ENCODE results near the gene UCP3. TPM values are rescaled to one million over a fixed set of nuclear protein-coding genes. Genes with fewer than 3 reads are reported as not detected.

UCP3 gene
- total RNA-seq, 4 donors from 2014 or later, result 1.3 to 7.6 (median 3.1) TPM

DNA sequence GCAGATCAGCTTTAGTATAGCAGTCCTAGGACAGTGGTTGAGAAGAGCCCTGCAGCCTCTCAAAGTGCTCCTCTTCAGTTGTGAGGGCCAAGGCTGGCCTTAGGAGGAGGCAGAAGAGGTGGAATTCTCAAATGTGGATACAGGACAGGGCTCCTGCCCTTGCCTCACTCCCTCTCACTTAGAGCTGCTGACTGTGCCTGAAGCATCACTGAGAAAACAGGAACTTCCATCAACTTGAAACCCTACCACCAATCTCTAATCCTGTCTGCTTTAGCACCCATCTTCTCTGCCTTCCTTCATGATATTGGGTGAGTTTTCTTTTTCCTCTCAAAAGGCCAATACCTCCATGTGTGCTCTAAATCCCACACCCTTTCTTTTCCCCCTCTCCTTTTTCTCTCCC lies 14.4 kb upstream of the UCP3 start:
- no peak overlapping the region for H3K4me3 ChIP-seq
- H3K36me3 ChIP-seq, result no peaks in the 10 kb centered on the region
- no peaks in the 10 kb centered on the region for H3K27me3 ChIP-seq
- peak overlapping the region in 2 of 4 donors; percentile 23 to 37 for H3K27ac ChIP-seq
- intact Hi-C loops (cut with DNase I; ENCODE audit: low total_unique reads) (loop anchor here (10.0 kb wide), 1 partner anchor 58 kb away; no protein-coding TSS in a partner anchor), in situ Hi-C loops (cut with MboI; ENCODE audit: low pct_ligation_motif_present in 1 of 4, low pct_unique_long_range_greater_than_20kb in 1 of 4, low sequenced_read_pairs in 3 of 4) (no loop called here)
- no peak for DNase-seq
- TF ChIP-seq, protein P1, sequence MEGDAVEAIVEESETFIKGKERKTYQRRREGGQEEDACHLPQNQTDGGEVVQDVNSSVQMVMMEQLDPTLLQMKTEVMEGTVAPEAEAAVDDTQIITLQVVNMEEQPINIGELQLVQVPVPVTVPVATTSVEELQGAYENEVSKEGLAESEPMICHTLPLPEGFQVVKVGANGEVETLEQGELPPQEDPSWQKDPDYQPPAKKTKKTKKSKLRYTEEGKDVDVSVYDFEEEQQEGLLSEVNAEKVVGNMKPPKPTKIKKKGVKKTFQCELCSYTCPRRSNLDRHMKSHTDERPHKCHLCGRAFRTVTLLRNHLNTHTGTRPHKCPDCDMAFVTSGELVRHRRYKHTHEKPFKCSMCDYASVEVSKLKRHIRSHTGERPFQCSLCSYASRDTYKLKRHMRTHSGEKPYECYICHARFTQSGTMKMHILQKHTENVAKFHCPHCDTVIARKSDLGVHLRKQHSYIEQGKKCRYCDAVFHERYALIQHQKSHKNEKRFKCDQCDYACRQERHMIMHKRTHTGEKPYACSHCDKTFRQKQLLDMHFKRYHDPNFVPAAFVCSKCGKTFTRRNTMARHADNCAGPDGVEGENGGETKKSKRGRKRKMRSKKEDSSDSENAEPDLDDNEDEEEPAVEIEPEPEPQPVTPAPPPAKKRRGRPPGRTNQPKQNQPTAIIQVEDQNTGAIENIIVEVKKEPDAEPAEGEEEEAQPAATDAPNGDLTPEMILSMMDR (IDR thresholded peaks at IDR 0.05), result no peak
- no peak for TF ChIP-seq POLR2A (IDR thresholded peaks at IDR 0.05)
- no peak for TF ChIP-seq POLR2AphosphoS5 (IDR thresholded peaks at IDR 0.05)
- TF ChIP-seq EP300 (IDR thresholded peaks at IDR 0.05; ENCODE audit: low read depth), result no peak
- no peaks in the 10 kb centered on the region for H3K9me3 ChIP-seq
- H3K4me1 ChIP-seq, result peaks cover 14 to 31% (median 21%) of the 10 kb centered on the region in 4 donors

DNA sequence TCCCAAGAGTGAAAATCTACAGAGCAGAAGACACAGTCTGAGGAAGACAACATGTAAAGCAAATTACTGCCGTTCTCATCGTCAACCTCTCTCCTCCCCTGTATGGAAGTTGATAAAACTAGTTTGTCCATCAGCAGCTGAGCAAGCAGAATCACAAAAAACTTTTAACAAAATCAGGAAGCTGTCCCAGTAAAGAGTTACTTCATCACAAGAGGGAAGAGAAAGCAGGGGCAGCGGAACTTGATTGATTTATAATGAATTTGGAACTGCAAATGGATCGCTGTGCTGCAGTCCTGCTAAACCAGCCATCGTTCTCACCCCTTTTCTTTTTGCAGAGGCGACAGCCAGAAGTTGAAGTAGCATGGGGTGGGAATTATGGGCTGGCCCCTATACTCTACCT lies 13.7 kb upstream of the UCP3 start:
- H3K36me3 ChIP-seq, result no peaks in the 10 kb centered on the region
- H3K27me3 ChIP-seq, result no peaks in the 10 kb centered on the region
- no peaks in the 10 kb centered on the region for H3K9me3 ChIP-seq
- WGBS, 2 donors (ENCODE audit: low coverage in 1 of 2), result 91% methylated on average over 2 to 6 of the region's 6 CpGs
- DNase-seq, result no peak
- in situ Hi-C loops (cut with MboI; ENCODE audit: low pct_ligation_motif_present in 1 of 4, low pct_unique_long_range_greater_than_20kb in 1 of 4, low sequenced_read_pairs in 3 of 4) (no loop called here), intact Hi-C loops (cut with DNase I; ENCODE audit: low total_unique reads) (loop anchor here (10.0 kb wide), 1 partner anchor 58 kb away; no protein-coding TSS in a partner anchor)
- peaks cover 20 to 39% (median 27%) of the 10 kb centered on the region in 4 donors for H3K4me1 ChIP-seq
- peak overlapping the region in 2 of 4 donors; percentile 23 to 37 for H3K27ac ChIP-seq
- H3K4me3 ChIP-seq, result no peak overlapping the region
- TF ChIP-seq, protein P1 (IDR thresholded peaks at IDR 0.05), result no peak
- TF ChIP-seq POLR2AphosphoS5 (IDR thresholded peaks at IDR 0.05) (no peak), EP300 (IDR thresholded peaks at IDR 0.05; ENCODE audit: low read depth) (no peak), POLR2A (IDR thresholded peaks at IDR 0.05) (no peak)

DNA sequence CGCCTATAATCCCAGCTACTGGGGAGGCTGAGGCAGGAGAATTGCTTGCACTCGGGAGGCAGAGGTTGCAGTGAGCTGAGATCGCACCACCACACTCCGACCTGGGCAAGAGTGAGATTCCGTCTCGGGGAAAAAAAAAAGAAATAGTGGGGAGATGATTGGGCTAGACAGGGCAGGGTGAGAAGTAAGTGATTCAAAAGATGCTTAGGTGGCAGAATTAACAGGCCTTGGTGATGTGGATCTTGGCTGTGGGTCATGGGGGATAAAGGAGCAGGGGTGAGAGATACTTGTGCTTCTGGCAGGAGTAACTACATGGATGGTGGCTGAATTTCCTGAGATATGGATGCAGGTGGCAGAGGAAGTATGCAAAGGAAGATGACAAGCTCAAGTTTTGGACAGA lies 13.1 kb upstream of the UCP3 start:
- peak overlapping the region in 1 of 4 donors; percentile 3 for H3K27ac ChIP-seq
- DNase-seq, result no peak
- intact Hi-C loops (cut with DNase I; ENCODE audit: low total_unique reads), result loop anchor here (10.0 kb wide), 1 partner anchor 57 kb away; no protein-coding TSS in a partner anchor
- no peak overlapping the region for H3K4me3 ChIP-seq
- in situ Hi-C loops (cut with MboI; ENCODE audit: low pct_ligation_motif_present in 1 of 4, low pct_unique_long_range_greater_than_20kb in 1 of 4, low sequenced_read_pairs in 3 of 4), result no loop called here
- TF ChIP-seq EP300 (IDR thresholded peaks at IDR 0.05; ENCODE audit: low read depth) (no peak), POLR2AphosphoS5 (IDR thresholded peaks at IDR 0.05) (no peak), POLR2A (IDR thresholded peaks at IDR 0.05) (no peak)
- TF ChIP-seq, protein P1 (IDR thresholded peaks at IDR 0.05), result no peak
- WGBS, 2 donors (ENCODE audit: low coverage in 1 of 2), result 94% methylated on average over 6 of the region's 6 CpGs; no CpG with 5 or more reads in 1 of the 2 donors
- no peaks in the 10 kb centered on the region for H3K36me3 ChIP-seq
- no peaks in the 10 kb centered on the region for H3K9me3 ChIP-seq
- H3K27me3 ChIP-seq, result no peaks in the 10 kb centered on the region
- H3K4me1 ChIP-seq, result peaks cover 20 to 39% (median 27%) of the 10 kb centered on the region in 4 donors

DNA sequence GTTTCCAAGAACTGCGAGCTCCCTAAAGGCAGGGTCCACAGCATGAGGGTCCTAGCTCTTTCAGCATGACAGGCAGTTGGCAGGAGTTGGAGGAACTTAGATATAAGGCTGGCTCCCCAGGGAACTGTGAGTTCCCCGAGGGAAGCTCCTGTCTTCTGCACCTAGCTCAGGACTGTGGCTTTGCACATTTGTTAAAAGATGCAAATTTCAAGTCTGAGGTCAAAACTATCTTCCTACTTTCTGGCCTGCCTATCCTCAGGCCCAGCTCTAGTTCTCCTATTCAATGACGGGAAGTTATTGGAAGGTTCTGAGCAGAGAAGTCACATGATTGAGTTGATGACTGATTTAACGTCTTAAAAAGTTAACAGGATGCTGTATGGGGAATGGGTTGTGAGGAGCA lies 11.7 kb upstream of the UCP3 start:
- H3K27ac ChIP-seq, result peak overlapping the region; percentile 88 to 89 (median 88)
- TF ChIP-seq POLR2AphosphoS5 (IDR thresholded peaks at IDR 0.05) (no peak), EP300 (IDR thresholded peaks at IDR 0.05; ENCODE audit: low read depth) (no peak), POLR2A (IDR thresholded peaks at IDR 0.05) (no peak)
- TF ChIP-seq, protein P1 (IDR thresholded peaks at IDR 0.05), result no peak
- H3K4me3 ChIP-seq, result no peak overlapping the region
- no peaks in the 10 kb centered on the region for H3K36me3 ChIP-seq
- WGBS, 2 donors (ENCODE audit: low coverage in 1 of 2), result 60 to 73% methylated on average over 1 to 4 of the region's 4 CpGs
- in situ Hi-C loops (cut with MboI; ENCODE audit: low pct_ligation_motif_present in 1 of 4, low pct_unique_long_range_greater_than_20kb in 1 of 4, low sequenced_read_pairs in 3 of 4), result no loop called here
- no peaks in the 10 kb centered on the region for H3K9me3 ChIP-seq
- peaks cover 20 to 39% (median 28%) of the 10 kb centered on the region in 4 donors for H3K4me1 ChIP-seq
- no peak for DNase-seq
- intact Hi-C loops (cut with DNase I; ENCODE audit: low total_unique reads), result loop anchor here (10.0 kb wide), 1 partner anchor 56 kb away; no protein-coding TSS in a partner anchor
- no peaks in the 10 kb centered on the region for H3K27me3 ChIP-seq
